Tongue (tissue), 2 donors: Measurements from ENCODE around the gene KIF12. TPM values are rescaled to one million over a fixed set of nuclear protein-coding genes. Genes with fewer than 3 reads are reported as not detected.
A peak's percentile ranks its signal among the peaks of the same experiment; 100 is the strongest.
"Not testable (repeated sequence)": the region's sequence is repeated elsewhere in the genome, so short reads cannot be mapped to it uniquely, and the experiment has no call there.

ENCODE experiments used
- DNase-seq: peaks from one replicate; pipeline ENCODE4 v3.0.0-alpha.2; 2015
- total RNA-seq: library from RNA; depleted of rRNA; stranded (reverse); fragments of >200 nt; gene quantifications from one replicate; pipeline ENCODE4 v1.2.3, GENCODE V29; 2014

KIF12 gene
- total RNA-seq, 1 donor from 2014 or later = 0.31 TPM

- DNase-seq = no peak
These were observed 15.4 kb downstream of the KIF12 start for GRCh38 chr9:114083666-114084065.

- not testable (repeated sequence) for DNase-seq
These were observed 16.2 kb downstream of the KIF12 start for GRCh38 chr9:114082763-114083412.

GRCh38 chr9:114082017-114082762 lies 16.9 kb downstream of the KIF12 start:
- DNase-seq = peak; percentile 97

- no peak for DNase-seq
These were observed 17.6 kb downstream of the KIF12 start for GRCh38 chr9:114081441-114082016.

GRCh38 chr9:114080773-114081440 lies 18.2 kb downstream of the KIF12 start:
- no peak for DNase-seq

- no peak for DNase-seq
These were observed 18.8 kb downstream of the KIF12 start for GRCh38 chr9:114080195-114080772.

- DNase-seq = no peak
These were observed 20.3 kb downstream of the KIF12 start for GRCh38 chr9:114078781-114079156.

GRCh38 chr9:114078021-114078780 lies 20.9 kb downstream of the KIF12 start, which contains the start of gene AMBP:
AMBP (minus strand) TSS chr9:114078300; CDS start chr9:114078209, 91 bp downstream.
- DNase-seq = no peak

GRCh38 chr9:114077162-114077837 lies 21.8 kb downstream of the KIF12 start:
- no peak for DNase-seq

- no peak for DNase-seq
These were observed 22.6 kb downstream of the KIF12 start for GRCh38 chr9:114076237-114077161.

GRCh38 chr9:114075602-114076001 lies 23.5 kb downstream of the KIF12 start:
- DNase-seq = no peak

- peak; percentile 78 for DNase-seq
These were observed 26.6 kb downstream of the KIF12 start for GRCh38 chr9:114072184-114073140.

- no peak for DNase-seq
These were observed 27.8 kb downstream of the KIF12 start for GRCh38 chr9:114071197-114071795.

GRCh38 chr9:114070188-114071103 lies 28.6 kb downstream of the KIF12 start:
- no peak for DNase-seq

GRCh38 chr9:114069476-114070187 lies 29.5 kb downstream of the KIF12 start:
- no peak for DNase-seq

GRCh38 chr9:114065304-114065703 lies 33.8 kb downstream of the KIF12 start:
- no peak for DNase-seq
